HepG2 (cell line): ENCODE results near the gene VCPKMT. TPM values are rescaled to one million over a fixed set of nuclear protein-coding genes. Genes with fewer than 3 reads are reported as not detected.
A peak's percentile ranks its signal among the peaks of the same experiment; 100 is the strongest.

Experiments used
- AGO2 ChIP-seq: fragments of 200-400 bp; formaldehyde crosslinking; optimal IDR thresholded peaks from 2 replicates; pipeline ENCODE3; 2017; ENCODE audit warnings: mild to moderate bottlenecking, low read depth, low read length, moderate library complexity
- FOXA1 ChIP-seq, 2 experiments: fragments of 450-650 bp in 1 of 2; sonication (generic) in 1 of 2; formaldehyde crosslinking in 1 of 2; IDR thresholded peaks; 2 replicates each; pipeline versions ENCODE4 v1.4.0 to v1.6.1; 2016 to 2020; ENCODE audit warnings: missing genetic modification reagents in 1 of 2
- FOXO1 ChIP-seq: sonication (generic); formaldehyde crosslinking; IDR thresholded peaks from 2 replicates; pipeline ENCODE4 v1.4.0; 2020; ENCODE audit warnings: missing genetic modification reagents
- HCFC1 ChIP-seq: fragments of 150-350 bp; IDR thresholded peaks from 2 replicates; pipeline ENCODE4 v1.6.1; 2014; ENCODE audit warnings: low read depth, low read length
- KDM5A ChIP-seq: fragments of 200-600 bp; sonication (generic); IDR thresholded peaks from 2 replicates; pipeline ENCODE4 v1.7.0; 2018; ENCODE audit warnings: antibody characterized with exemption, mild to moderate bottlenecking, low read length, borderline replicate concordance
- MTA1 ChIP-seq: sonication (generic); formaldehyde crosslinking; IDR thresholded peaks from 2 replicates; pipeline ENCODE4 v1.4.0; 2020; ENCODE audit warnings: missing genetic modification reagents, mild to moderate bottlenecking, borderline replicate concordance
- PHF20 ChIP-seq: sonication (generic); formaldehyde crosslinking; IDR thresholded peaks from 2 replicates; pipeline ENCODE4 v1.5.0; 2020; ENCODE audit warnings: mild to moderate bottlenecking, missing genetic modification reagents
- PREB ChIP-seq: sonication (generic); formaldehyde crosslinking; IDR thresholded peaks from 2 replicates; pipeline ENCODE4 v1.4.0; 2020; ENCODE audit warnings: missing genetic modification reagents
- RAD51 ChIP-seq: fragments of 450-650 bp; IDR thresholded peaks from 2 replicates; pipeline ENCODE4 v1.6.1; 2016; ENCODE audit warnings: borderline replicate concordance
- RELA ChIP-seq: sonication (generic); formaldehyde crosslinking; IDR thresholded peaks from 2 replicates; pipeline ENCODE4 v1.4.0; 2020; ENCODE audit warnings: missing genetic modification reagents
- RFX1 ChIP-seq: fragments of 450-650 bp; IDR thresholded peaks from 2 replicates; pipeline ENCODE4 v1.6.1; 2017
- SMAD1 ChIP-seq: sonication (generic); formaldehyde crosslinking; IDR thresholded peaks from 2 replicates; pipeline ENCODE4 v1.4.0; 2020; ENCODE audit warnings: missing genetic modification reagents, low read depth, mild to moderate bottlenecking, borderline replicate concordance
- SP140L ChIP-seq: sonication (generic); formaldehyde crosslinking; IDR thresholded peaks from 2 replicates; pipeline ENCODE4 v1.4.0; 2020; ENCODE audit warnings: missing genetic modification reagents, borderline replicate concordance
- SSRP1 ChIP-seq: IDR thresholded peaks from 2 replicates; pipeline ENCODE4 v1.6.1; 2016; ENCODE audit warnings: control low read depth
- TSC22D2 ChIP-seq: sonication (generic); formaldehyde crosslinking; IDR thresholded peaks from 2 replicates; pipeline ENCODE4 v1.5.1; 2020; ENCODE audit warnings: missing genetic modification reagents, mild to moderate bottlenecking, borderline replicate concordance
- ZBTB2 ChIP-seq: sonication (generic); formaldehyde crosslinking; IDR thresholded peaks from 2 replicates; pipeline ENCODE4 v1.8.0; 2022; ENCODE audit warnings: low read depth, missing genetic modification reagents
- ZBTB3 ChIP-seq: sonication (generic); formaldehyde crosslinking; IDR thresholded peaks from 2 replicates; pipeline ENCODE4 v1.4.0; 2020; ENCODE audit warnings: low read depth, mild to moderate bottlenecking, moderate library complexity, missing genetic modification reagents, borderline replicate concordance
- ZNF605 ChIP-seq: sonication (generic); formaldehyde crosslinking; IDR thresholded peaks from 2 replicates; pipeline ENCODE4 v1.8.0; 2022; ENCODE audit warnings: mild to moderate bottlenecking, missing genetic modification reagents
- ZNF615 ChIP-seq: sonication (generic); formaldehyde crosslinking; IDR thresholded peaks from 2 replicates; pipeline ENCODE4 v1.5.0; 2020; ENCODE audit warnings: mild to moderate bottlenecking, missing genetic modification reagents, borderline replicate concordance
- ZNF629 ChIP-seq: sonication (generic); formaldehyde crosslinking; conservative IDR thresholded peaks from 2 replicates; pipeline ENCODE4 v1.5.0; 2020; ENCODE audit warnings: missing genetic modification reagents
- polyA plus RNA-seq, 8 experiments: library from polyadenylated mRNA; depleted of rRNA in 3 of 8; stranded (reverse) in 7 of 8; unstranded in 1 of 8; fragments of >200 nt; fragmentation: Illumina TruSeq in 4 of 8; extraction: Trizol in 4 of 8; gene quantifications; 2 replicates each; pipeline versions ENCODE4 v1.2.1 to v1.2.3, GENCODE V29; 2011 to 2016; ENCODE audit warnings: low read depth in 4 of 8, missing spikeins in 1 of 8, mixed read lengths in 1 of 8; ENCODE audit not compliant: insufficient read depth in 1 of 8
- total RNA-seq, 5 experiments: library from RNA; depleted of rRNA; stranded (reverse); fragments of >200 nt; fragmentation: Illumina TruSeq; extraction: Trizol; gene quantifications; 2 replicates each; pipeline ENCODE4 v1.2.3, GENCODE V29; 2016; ENCODE audit warnings: low read depth in 1 of 5
- TF ChIP-seq, protein P1 (sequence below): sonication (generic); formaldehyde crosslinking; IDR thresholded peaks from 2 replicates; pipeline ENCODE4 v1.8.0; 2022; ENCODE audit warnings: mild to moderate bottlenecking, missing genetic modification reagents, borderline replicate concordance
- TF ChIP-seq, protein P2 (sequence below): sonication (generic); formaldehyde crosslinking; IDR thresholded peaks from 2 replicates; pipeline ENCODE4 v1.9.0; 2021; ENCODE audit warnings: missing genetic modification reagents, borderline replicate concordance
- TF ChIP-seq, protein P3 (sequence below): sonication (generic); formaldehyde crosslinking; IDR thresholded peaks from 2 replicates; pipeline ENCODE4 v1.5.0; 2020; ENCODE audit warnings: missing genetic modification reagents

Gene VCPKMT
- total and polyA plus RNA-seq, 2 of the 13 experiments (the other 11 are each of a cell fraction or from before 2014, with no cell fraction given), result 3.9 to 5.4 TPM

DNA sequence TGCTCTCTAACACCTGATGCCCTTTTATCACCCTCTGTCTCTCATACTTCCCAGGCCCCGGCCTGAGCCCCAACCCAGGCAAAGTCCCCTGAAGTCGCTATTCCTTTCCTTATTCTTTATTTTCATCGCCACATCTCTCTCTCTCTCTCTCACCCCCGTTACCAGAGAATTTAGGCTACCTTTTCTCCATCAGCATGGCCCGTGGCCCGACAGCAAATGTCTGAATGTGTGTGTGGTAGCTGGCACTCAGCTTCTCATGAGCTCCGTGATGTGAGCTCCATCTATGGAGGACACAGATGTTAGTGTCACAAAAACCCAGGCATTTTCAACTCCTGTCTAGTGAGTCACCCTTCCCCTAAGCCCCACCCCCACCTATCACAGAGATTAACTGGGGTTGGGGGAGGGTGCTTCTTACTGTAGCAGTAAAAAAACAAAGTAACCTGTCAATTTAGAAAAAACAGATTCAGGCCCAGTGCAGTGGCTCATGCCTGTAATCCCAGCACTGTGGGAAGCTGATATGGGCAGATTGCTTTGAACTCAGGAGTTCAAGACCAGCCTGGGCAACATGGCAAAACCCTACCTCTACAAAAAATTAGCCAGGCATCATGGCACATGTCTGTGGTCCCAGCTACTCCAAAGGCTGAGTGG lies 53.8 kb downstream of the VCPKMT start (continued):
- TF ChIP-seq ZBTB3 (CRISPR knock-in tag) (no peak; the same call in 1 of the 2 replicates), FOXO1 (CRISPR knock-in tag) (no peak), RELA (CRISPR knock-in tag) (no peak), SMAD1 (no peak), PHF20 (CRISPR knock-in tag) (no peak), RAD51 (no peak), TSC22D2 (CRISPR knock-in tag) (no peak), PREB (CRISPR knock-in tag) (no peak), ZNF605 (CRISPR knock-in tag) (peak; percentile 67; the same call in 1 of the 2 replicates), SP140L (CRISPR knock-in tag) (no peak), ZBTB2 (CRISPR knock-in tag) (no peak; the same call in 1 of the 2 replicates), KDM5A (no peak), ZNF615 (no peak), MTA1 (CRISPR knock-in tag) (no peak), RFX1 (no peak), ZNF629 (CRISPR knock-in tag) (no peak), SSRP1 (CRISPR knock-in tag) (no peak), HCFC1 (no peak), FOXA1 (IDR thresholded peaks at IDR 0.05) (no peak), FOXA1 (CRISPR knock-in tag; IDR thresholded peaks at IDR 0.05) (no peak), AGO2 (no peak)
- TF ChIP-seq, protein P1, sequence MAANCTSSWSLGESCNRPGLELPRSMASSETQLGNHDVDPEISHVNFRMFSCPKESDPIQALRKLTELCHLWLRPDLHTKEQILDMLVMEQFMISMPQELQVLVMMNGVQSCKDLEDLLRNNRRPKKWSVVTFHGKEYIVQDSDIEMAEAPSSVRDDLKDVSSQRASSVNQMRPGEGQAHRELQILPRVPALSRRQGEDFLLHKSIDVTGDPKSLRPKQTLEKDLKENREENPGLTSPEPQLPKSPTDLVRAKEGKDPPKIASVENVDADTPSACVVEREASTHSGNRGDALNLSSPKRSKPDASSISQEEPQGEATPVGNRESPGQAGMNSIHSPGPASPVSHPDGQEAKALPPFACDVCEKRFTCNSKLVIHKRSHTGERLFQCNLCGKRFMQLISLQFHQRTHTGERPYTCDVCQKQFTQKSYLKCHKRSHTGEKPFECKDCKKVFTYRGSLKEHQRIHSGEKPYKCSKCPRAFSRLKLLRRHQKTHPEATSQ (CRISPR knock-in tag), result no peak
- TF ChIP-seq, protein P2, sequence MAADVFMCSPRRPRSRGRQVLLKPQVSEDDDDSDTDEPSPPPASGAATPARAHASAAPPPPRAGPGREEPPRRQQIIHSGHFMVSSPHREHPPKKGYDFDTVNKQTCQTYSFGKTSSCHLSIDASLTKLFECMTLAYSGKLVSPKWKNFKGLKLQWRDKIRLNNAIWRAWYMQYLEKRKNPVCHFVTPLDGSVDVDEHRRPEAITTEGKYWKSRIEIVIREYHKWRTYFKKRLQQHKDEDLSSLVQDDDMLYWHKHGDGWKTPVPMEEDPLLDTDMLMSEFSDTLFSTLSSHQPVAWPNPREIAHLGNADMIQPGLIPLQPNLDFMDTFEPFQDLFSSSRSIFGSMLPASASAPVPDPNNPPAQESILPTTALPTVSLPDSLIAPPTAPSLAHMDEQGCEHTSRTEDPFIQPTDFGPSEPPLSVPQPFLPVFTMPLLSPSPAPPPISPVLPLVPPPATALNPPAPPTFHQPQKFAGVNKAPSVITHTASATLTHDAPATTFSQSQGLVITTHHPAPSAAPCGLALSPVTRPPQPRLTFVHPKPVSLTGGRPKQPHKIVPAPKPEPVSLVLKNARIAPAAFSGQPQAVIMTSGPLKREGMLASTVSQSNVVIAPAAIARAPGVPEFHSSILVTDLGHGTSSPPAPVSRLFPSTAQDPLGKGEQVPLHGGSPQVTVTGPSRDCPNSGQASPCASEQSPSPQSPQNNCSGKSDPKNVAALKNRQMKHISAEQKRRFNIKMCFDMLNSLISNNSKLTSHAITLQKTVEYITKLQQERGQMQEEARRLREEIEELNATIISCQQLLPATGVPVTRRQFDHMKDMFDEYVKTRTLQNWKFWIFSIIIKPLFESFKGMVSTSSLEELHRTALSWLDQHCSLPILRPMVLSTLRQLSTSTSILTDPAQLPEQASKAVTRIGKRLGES, result no peak
- TF ChIP-seq, protein P3, sequence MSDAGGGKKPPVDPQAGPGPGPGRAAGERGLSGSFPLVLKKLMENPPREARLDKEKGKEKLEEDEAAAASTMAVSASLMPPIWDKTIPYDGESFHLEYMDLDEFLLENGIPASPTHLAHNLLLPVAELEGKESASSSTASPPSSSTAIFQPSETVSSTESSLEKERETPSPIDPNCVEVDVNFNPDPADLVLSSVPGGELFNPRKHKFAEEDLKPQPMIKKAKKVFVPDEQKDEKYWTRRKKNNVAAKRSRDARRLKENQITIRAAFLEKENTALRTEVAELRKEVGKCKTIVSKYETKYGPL, result no peak
